Measurements from ENCODE around the gene SIRT2. TPM values are rescaled to one million over a fixed set of nuclear protein-coding genes. Genes with fewer than 3 reads are reported as not detected.
"Not testable (repeated sequence)": the region's sequence is repeated elsewhere in the genome, so short reads cannot be mapped to it uniquely, and the experiment has no call there.

Gene SIRT2
- total and polyA plus RNA-seq, 2 donors (not counting 1 experiment from before 2014, with no cell fraction given), result 42.4 to 65.9 TPM

DNA sequence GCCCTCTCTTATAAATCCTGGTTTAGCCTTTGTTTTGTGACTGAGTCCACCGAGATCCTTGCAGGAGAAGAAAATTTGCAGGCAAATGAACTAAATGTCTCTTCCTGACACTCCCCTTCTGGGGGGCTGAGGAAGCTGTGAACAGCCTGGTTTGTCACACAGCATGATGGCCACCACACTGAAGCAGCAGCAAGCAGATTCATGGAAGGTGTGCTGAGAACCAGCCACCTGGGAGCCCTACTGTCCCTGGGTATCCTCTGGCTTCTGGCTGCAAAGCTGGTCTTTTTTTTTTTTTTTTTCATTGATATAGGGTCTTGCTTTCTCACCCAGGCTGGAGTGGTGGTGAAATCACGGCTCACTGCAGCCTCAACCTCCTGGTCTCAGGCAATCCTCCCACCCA lies 42.6 kb upstream of the SIRT2 start:
- ATAC-seq (ENCODE audit: low read depth) (no peak), DNase-seq (no peak)
- CTCF ChIA-PET, result no interaction called here
- no CpG with 5 or more reads among the region's 2 CpGs for WGBS (ENCODE audit: insufficient coverage)
- Histone ChIP-seq H4K20me1 (ENCODE audit: control insufficient read depth, insufficient read depth, low read length, poor library complexity, severe bottlenecking) (no peaks in the 10 kb centered on the region), H3K36me3 (replicated peaks in 1 of 2; ENCODE audit: control extremely low read depth in 1 of 2, control insufficient read depth in 1 of 2, extremely low read depth in 1 of 2, insufficient read depth in 2 of 2, low read length in 1 of 2) (no peaks in the 10 kb centered on the region), H3K27ac (ENCODE audit: low read length in 2 of 2) (no peak overlapping the region), H3K4me2 (replicated peaks; ENCODE audit: low read depth, low read length, poor library complexity, severe bottlenecking) (no peak overlapping the region), H3K4me3 (ENCODE audit: control extremely low read depth in 1 of 5, extremely low read depth in 1 of 5, insufficient read depth in 1 of 5, low read depth in 2 of 5, low read length in 4 of 5) (no peak overlapping the region), H3K4me1 (ENCODE audit: control insufficient read depth in 2 of 2, insufficient read depth in 2 of 2, low read length in 2 of 2) (no peaks in the 10 kb centered on the region), H3K27me3 (replicated peaks in 1 of 4; ENCODE audit: control extremely low read depth in 1 of 4, control insufficient read depth in 3 of 4, insufficient read depth in 4 of 4, low read length in 3 of 4) (no peaks in the 10 kb centered on the region), H3K9me3 (ENCODE audit: control extremely low read depth in 1 of 3, control insufficient read depth in 2 of 3, insufficient read depth in 1 of 3, low read length in 2 of 3) (peaks cover 0 to 10% (median 0%) of the 10 kb centered on the region in 3 donors), H3K79me2 (ENCODE audit: control insufficient read depth, insufficient read depth, low read length) (no peaks in the 10 kb centered on the region), H3K9ac (ENCODE audit: low read length) (no peak overlapping the region), H2AFZ (ENCODE audit: insufficient read depth, low read depth, low read length, poor library complexity, severe bottlenecking) (no peak overlapping the region)
- H3K9me3 Mint-ChIP-seq (ENCODE audit: insufficient read depth), result no peaks in the 10 kb centered on the region
- intact Hi-C loops (cut with micrococcal nuclease), result no loop called here
- peaks cover 8% of the 10 kb centered on the region for H3K27me3 Mint-ChIP-seq
- H3K4me1 Mint-ChIP-seq, result no peaks in the 10 kb centered on the region
- POLR2A ChIA-PET, result no interaction called here
- TF ChIP-seq EZH2 (IDR thresholded peaks at IDR 0.05; ENCODE audit: borderline replicate concordance, insufficient read depth, low read depth, low read length, poor library complexity, severe bottlenecking) (no peak), CTCF (IDR thresholded peaks at IDR 0.05) (no peak)
- no peak overlapping the region for H3K27ac Mint-ChIP-seq
- no peak overlapping the region for H3K4me3 Mint-ChIP-seq

DNA sequence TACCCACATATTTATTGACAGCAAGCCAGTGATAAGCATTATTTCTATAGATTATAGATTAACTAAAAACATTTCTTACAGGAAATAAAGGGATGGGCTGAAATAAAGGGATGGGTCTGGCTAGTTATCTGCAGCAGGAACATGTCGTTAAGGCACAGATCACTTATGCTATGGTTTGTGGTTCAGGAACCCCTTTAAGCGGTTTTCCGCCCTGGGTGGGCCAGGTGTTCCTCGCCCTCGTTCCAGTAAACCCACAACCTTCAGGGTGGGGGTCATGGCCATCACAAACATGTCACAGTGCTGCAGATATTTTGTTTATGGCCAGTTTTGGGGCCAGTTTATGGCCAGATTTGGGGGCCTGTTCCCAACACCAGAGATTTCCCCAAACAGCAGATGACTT lies 42.0 kb upstream of the SIRT2 start:
- H3K27ac ChIP-seq (ENCODE audit: low read length in 2 of 2); H3K79me2 ChIP-seq (ENCODE audit: control insufficient read depth, insufficient read depth, low read length); H3K4me3 ChIP-seq (ENCODE audit: control extremely low read depth in 1 of 5, extremely low read depth in 1 of 5, insufficient read depth in 1 of 5, low read depth in 2 of 5, low read length in 4 of 5); H4K20me1 ChIP-seq (ENCODE audit: control insufficient read depth, insufficient read depth, low read length, poor library complexity, severe bottlenecking); CTCF ChIA-PET; H3K4me1 Mint-ChIP-seq; H3K9ac ChIP-seq (ENCODE audit: low read length); POLR2A ChIA-PET; H3K9me3 ChIP-seq (ENCODE audit: control extremely low read depth in 1 of 3, control insufficient read depth in 2 of 3, insufficient read depth in 1 of 3, low read length in 2 of 3); ATAC-seq (ENCODE audit: low read depth); H3K4me2 ChIP-seq (replicated peaks; ENCODE audit: low read depth, low read length, poor library complexity, severe bottlenecking); H3K9me3 Mint-ChIP-seq (ENCODE audit: insufficient read depth); H3K27me3 ChIP-seq (replicated peaks in 1 of 4; ENCODE audit: control extremely low read depth in 1 of 4, control insufficient read depth in 3 of 4, insufficient read depth in 4 of 4, low read length in 3 of 4); DNase-seq; H3K4me1 ChIP-seq (ENCODE audit: control insufficient read depth in 2 of 2, insufficient read depth in 2 of 2, low read length in 2 of 2); H3K36me3 ChIP-seq (replicated peaks in 1 of 2; ENCODE audit: control extremely low read depth in 1 of 2, control insufficient read depth in 1 of 2, extremely low read depth in 1 of 2, insufficient read depth in 2 of 2, low read length in 1 of 2); H3K27me3 Mint-ChIP-seq; H3K4me3 Mint-ChIP-seq; intact Hi-C loops (cut with micrococcal nuclease); H3K27ac Mint-ChIP-seq; H2AFZ ChIP-seq (ENCODE audit: insufficient read depth, low read depth, low read length, poor library complexity, severe bottlenecking): not testable (repeated sequence)
- WGBS (ENCODE audit: insufficient coverage), result 67% methylated on average over 1 of the region's 5 CpGs
